Epithelial cell of proximal tubule (primary cell): ENCODE data around the gene KCP. TPM values are rescaled to one million over a fixed set of nuclear protein-coding genes. Genes with fewer than 3 reads are reported as not detected.

Experiments used
- DNase-seq: peaks from one replicate; pipeline ENCODE4 v3.0.0-alpha.2; 2011; ENCODE audit warnings: low read depth
- H3K4me3 ChIP-seq: 2 replicates; pipeline ENCODE4 v1.5.1; 2011; ENCODE audit warnings: low read depth, mild to moderate bottlenecking, low read length
- CTCF ChIP-seq: conservative IDR thresholded peaks from 2 replicates; pipeline ENCODE4 v1.5.1; 2012; ENCODE audit warnings: low read depth, mild to moderate bottlenecking, low read length
- total RNA-seq: library from RNA; depleted of rRNA; stranded (reverse); fragments of >200 nt; gene quantifications from 2 replicates; pipeline ENCODE4 v1.2.3, GENCODE V29; 2015

The KCP gene
- total RNA-seq, 1 donor from 2014 or later = 5.2 TPM

- no peak for DNase-seq
- no peak for TF ChIP-seq CTCF
- H3K4me3 ChIP-seq = no peak overlapping the region
Observed at GRCh38 chr7:128876978-128877755, 33.3 kb downstream of the KCP start.

- no peak overlapping the region for H3K4me3 ChIP-seq
- DNase-seq = no peak
- no peak for TF ChIP-seq CTCF
Observed at GRCh38 chr7:128876586-128876977, 33.9 kb downstream of the KCP start.

DNA sequence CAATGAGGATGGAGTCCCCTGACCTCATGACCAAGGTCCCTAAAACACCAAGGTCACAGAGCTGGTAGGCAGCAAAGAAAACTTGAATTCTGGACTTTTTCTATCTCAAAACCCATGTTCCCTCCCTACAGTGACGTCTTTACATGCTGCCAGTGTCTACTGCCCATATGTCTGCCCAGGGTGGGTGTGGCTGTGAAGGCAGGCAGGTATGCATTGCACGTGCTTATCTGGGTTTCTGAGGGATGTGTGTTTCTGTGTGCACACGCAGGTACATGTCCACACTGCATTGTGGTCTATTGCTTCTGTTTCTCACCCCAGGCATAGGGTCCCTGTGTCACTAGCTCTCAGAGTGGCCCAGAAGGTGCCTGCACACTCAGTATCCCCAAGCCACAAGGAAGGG, 34.4 kb downstream of the KCP start:
- TF ChIP-seq CTCF = no peak
- no peak for DNase-seq
- no peak overlapping the region for H3K4me3 ChIP-seq

GRCh38 chr7:128875523-128875948, 35.0 kb downstream of the KCP start:
- H3K4me3 ChIP-seq = no peak overlapping the region
- no peak for DNase-seq
- no peak for TF ChIP-seq CTCF

GRCh38 chr7:128874140-128875031, 36.1 kb downstream of the KCP start:
- DNase-seq = no peak
- no peak overlapping the region for H3K4me3 ChIP-seq
- no peak for TF ChIP-seq CTCF

- no peak for DNase-seq
- no peak overlapping the region for H3K4me3 ChIP-seq
- no peak for TF ChIP-seq CTCF
Observed at GRCh38 chr7:128873234-128873633, 37.3 kb downstream of the KCP start.
